ENCODE data around the gene MBLAC1.

The MBLAC1 gene

DNA sequence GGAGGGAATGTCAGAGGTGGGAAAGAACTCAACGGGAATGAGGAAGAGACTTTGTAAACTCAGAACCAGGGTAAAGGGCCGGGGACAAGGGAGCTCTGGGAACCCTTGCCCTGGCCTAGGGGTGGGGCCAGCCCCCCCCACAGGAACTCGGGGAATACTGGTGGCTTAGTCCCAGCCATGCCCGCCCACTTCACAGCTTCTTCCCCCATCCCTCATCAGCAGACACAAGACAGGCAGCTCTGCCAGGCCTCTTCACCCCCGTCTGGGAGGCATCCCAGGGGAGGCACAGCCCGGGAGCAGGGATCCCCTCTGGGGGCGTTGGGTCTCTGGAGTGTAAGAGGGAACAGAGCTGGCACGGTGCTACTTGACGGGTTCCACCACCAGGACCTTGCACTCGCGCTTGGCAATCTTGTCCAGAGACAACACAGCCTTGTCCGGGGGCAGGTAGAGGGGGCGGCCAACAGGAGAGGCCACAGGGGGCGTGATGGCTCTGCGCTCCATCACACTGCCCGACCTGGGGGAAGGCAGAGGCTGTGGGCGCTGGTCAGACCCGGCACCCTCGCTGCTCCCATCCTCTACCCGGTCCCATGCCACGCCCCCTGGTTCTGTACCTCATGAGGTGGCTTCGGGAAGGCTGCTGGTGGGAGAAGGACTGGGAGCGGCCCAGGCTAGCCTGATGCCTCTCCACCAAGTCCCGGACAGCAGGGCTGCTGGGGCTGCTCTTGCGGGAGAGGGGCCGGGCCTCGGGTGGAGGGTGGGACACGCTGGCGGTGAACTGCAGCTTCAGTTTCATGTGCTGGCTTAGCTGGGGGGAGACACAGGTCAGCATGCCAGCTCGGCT lies 28.1 kb downstream of the MBLAC1 start:
- DNase-seq = peak in 1 of 2 donors; percentile 25

DNA sequence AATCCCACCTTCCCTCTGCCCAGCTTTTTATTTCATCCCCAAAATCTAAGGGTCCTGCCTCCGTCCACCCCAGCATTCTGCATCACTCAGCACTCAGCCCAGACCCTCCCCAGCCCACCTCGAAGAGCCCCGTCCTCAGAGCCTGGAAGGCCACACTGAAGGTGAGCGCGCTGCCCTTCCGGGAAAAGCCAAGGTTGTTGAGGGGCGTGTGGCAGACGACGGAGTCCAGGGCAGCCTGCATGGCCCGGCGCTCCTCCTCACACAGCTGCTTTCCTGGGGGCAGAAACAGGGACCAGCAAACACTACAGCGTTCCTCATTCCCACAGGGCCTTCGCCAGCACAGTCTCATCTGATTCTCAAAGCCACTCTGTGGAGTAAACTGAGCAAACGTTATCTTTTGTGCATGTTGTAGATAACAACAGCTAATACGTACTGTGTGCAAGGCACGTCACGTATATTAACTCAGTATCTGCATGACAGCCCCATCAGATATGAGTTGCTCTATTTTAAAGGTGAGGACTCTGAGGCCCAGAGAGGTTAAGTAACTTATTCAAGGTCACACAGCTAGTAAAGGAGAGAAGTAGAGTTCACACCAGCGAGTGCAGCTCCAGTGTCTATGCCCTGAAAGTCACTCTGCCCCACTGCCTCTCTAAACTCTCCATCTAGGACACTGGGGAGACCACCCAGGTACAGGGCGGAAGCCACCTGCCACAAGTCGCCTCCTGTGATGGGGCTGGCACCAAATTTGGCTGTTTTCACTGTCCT lies 29.0 kb downstream of the MBLAC1 start:
- no peak for DNase-seq

- peak; percentile 56 to 77 for DNase-seq
Measured at GRCh38 chr7:100156331-100157068, 29.7 kb downstream of the MBLAC1 start.

DNA sequence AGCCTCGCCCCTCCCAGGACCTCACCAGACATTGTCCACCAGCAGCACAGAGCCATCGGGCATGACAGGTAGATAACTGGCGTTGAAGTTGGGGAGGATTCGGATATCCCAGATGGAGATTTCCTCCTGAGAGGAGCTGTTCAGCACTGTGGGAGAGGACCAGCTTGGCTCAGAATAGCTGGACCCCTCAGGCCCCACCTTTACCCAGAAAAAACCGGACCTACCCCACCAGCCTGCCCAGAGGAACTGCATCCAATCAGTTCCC lies 30.2 kb downstream of the MBLAC1 start:
- DNase-seq = no peak

DNA sequence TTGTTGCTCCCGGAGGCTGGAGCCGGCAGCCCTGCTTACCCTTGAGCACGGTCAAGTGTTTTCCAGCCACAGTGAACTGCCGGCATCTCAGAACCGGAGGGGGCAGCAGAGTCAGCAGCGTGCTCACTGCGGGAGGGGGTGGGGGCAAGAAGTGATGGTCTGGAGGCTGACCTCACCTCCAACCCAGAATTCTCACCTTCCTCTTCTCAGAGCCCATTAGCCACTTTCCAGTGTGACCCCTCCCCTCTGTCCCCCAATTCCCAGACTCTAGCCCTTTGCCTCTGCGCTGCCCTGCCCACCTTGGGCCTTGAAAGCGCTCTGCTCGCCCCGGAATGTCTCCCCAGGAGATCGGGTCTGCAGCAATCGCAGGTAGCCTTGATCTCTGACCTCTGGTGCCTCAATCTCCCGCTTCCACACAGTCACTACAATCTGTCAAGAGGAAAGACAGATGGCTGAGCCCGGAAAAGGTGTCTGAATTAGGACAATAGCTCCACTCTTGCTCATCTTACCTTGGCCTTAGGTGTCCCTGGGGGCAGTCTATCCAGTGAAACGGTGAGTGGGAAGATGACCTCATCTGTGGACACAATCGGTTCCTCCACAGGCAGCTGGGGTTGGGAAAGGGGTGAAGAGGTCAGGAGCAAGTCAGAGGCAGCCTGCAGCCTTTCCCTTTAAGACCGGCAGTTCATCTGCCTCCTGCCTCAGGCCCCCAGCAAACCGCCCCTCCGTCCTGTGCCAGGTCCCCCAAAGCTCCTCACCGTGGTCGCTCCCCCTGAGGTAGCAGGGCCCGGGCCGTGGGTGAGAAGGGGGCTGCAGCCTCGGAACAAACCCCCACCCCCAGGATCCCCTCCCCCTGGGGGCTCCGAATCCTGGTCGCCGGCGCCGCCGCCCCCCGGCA lies 30.8 kb downstream of the MBLAC1 start:
- peak; percentile 69 to 86 for DNase-seq

DNA sequence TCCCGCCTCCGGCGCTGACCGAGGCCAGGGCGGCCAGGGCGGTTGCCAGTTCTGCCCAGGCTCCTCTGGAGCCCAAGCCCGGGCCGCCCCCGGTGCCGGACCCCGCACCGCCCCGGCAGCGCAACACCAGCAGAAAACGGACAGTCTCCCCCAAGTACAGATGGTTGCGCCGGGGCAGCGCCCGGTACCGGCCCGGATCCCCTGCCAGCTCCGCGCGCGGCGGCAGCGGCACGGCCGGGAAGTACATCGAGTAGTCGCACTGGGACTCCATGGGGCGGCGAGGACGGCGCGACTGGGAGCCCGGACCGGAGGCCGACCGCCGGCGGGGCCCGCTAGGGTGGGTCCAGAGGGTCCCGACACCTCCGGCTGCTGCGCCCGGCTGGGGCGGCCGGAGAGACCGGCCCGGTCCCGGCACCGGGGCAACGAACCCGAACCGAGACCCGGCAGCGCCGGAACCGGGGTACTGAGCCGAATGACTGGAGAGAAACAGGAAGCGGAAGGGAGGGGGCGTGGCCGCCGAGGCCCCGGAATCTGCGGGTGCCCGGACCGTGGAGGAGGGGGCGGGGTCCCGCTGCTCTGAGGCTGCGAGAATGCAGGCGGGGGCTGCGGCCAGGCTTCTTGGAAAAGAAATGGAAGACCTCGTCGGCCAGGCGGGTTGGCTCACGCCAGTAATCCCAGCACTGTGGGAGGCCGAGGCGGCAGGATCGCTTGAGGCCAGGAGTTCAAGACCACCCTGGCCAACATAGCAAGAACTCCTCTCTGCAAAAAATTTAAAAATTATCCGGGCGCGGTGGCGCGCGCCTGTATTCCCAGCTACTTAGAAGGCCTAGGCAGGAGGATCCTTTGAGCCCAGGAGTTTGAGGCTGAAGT lies 31.7 kb downstream of the MBLAC1 start, which contains the start of gene TRAPPC14:
TRAPPC14 (minus strand) TSS at position 495 of the 870 bp plus-strand sequence; CDS start at position 271, 224 bp downstream.
- peak; percentile 84 to 90 for DNase-seq

DNA sequence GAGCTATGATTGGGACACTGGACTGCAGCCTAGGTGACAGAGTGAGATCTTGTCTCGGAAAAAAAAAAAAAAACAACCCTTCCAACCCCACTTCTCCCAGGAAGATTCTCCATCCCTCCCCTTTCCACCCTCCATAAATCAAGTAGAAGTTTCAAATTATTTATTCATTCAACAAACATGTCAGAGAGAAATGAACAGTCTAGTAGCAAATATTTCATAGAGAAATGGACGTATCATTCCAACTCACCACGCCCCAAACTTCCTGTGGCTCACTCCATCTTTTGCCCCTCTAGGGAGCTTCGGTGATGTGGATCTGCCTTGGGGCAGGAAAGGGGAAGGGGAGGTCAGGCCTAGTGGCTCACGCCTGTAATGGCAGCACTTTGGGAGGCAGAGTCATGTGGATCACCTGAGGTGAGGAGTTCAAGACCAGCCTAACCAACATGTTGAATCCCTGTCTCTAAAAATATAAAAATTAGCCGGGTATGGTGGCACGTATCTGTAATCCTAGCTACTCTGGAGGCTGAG lies 32.4 kb downstream of the MBLAC1 start:
- DNase-seq = peak; percentile 20 to 26

- no peak for DNase-seq
Measured at GRCh38 chr7:100160067-100160466, 33.3 kb downstream of the MBLAC1 start.

DNA sequence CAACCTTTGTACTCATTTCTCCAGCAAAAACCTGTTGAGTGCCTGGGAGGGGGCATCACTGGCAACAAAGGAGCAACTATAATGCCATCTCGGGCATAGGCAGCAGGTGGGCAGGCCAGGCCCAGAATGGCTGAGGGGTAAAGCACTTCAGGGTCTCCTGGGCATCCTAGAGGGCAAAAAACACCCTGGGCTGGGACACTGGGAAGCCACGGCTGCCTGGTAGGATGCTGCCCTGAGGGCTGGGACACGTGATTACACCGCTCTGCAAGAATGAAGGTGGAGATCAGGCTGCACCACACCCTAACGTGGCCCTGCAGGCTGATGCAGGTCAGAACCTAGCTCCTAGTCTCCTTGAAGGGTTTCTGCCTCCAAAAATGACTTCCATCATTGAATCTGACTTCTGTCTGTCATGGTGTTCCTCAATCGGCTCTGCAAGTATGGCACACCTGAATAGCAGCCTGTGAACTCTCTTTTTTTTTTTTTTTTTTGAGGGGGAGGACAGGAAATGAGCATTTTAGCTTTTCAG lies 36.3 kb downstream of the MBLAC1 start:
- no peak for DNase-seq

- DNase-seq = no peak
Measured at GRCh38 chr7:100163871-100164270, 37.1 kb downstream of the MBLAC1 start.

- DNase-seq = no peak
Measured at GRCh38 chr7:100166317-100166940, 39.7 kb downstream of the MBLAC1 start.

GRCh38 chr7:100166970-100167911 lies 40.5 kb downstream of the MBLAC1 start:
- DNase-seq = no peak

GRCh38 chr7:100167912-100168323 lies 41.2 kb downstream of the MBLAC1 start:
- no peak for DNase-seq

DNA sequence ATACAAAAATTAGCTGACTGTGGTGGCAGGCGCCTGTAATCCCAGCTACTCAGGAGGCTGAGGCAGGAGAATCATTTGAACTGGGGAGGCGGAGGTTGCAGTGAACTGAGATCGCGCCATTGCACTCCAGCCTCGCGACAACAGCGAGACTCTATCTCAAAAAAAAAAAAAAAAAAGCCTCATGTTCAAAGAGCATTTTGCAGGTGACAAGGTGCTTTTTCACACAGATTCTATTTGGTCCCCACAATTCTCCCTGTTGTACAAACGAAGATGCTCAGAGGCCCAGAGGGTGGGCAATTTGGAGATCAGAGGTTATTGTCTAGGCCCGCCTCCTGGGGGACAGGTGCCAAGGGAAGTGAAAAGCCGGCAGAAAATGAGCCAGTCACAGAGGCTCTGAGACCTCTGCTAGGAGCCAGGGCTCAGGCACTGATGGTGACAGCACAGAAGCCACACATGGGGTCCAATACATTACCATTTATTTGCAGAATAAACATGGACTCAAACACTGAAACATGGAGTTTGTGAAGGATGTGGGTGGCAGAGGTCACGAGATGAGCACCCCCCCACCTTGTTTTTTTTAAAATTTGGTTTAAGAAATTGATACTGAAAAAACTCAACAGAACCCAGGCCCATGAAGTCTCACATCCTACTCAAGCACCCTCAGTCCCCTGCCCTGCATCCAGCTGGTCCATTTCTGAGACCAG lies 42.5 kb downstream of the MBLAC1 start:
- no peak for DNase-seq

DNA sequence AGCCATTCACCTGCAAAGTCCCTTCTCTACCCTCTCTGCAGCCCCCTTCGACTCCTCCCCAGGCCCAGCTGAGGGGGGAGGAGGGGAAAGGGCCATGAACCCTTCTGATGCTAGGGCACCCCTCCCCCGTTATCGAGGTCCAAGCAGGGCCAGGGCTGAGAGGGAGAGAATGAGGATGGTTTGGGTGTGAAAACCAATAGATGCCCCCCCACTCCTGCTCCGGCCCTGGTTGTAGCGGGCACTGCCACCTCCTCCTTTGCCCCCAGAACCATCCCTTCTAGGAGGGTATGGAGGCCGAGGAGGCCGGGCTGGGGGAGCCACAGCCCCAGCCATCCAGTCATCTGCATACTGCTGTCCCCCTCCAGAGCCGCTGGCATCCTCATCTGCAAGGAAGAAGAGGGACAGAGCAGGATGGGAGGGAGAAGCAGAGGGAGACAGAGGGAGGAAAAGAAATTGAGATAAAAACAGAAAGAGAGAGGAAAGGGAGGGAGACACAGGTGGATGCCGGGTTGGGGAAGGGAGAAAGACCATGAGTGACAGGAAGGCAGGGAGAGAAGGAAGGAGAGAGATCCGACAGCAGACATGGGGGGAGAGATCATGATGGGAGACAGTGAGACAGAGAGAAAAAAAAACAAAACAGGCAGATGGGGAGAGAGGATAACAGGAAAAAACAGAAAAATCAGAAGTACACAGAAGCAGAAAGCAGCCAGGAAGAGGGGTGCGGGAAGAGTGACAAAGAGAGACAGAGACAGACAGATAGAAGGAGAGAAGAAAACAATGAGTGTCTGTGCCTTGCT lies 43.5 kb downstream of the MBLAC1 start:
- no peak for DNase-seq

- no peak for DNase-seq
Measured at GRCh38 chr7:100171087-100171681, 44.4 kb downstream of the MBLAC1 start.

GRCh38 chr7:100171840-100172239 lies 45.1 kb downstream of the MBLAC1 start:
- no peak for DNase-seq

All from inflammatory macrophage (primary cell).